K562 (cell line): ENCODE results near the gene CACNA1S. TPM values are rescaled to one million over a fixed set of nuclear protein-coding genes. Genes with fewer than 3 reads are reported as not detected.

Source experiments
- ATAC-seq: fragments of 200-7000 bp; cut with Tn5 transposase; 3 replicates; pipeline ENCODE4 v1.9.1; 2020; ENCODE audit warnings: moderate library complexity
- BruUV-seq: library from RNA; stranded (reverse); fragments of 400-500 nt; replicated peaks from 2 replicates; lab custom pipeline; 2021; lab: Mats Ljungman, UMichigan
- CTCF ChIA-PET: fragments of 300-600 bp; formaldehyde crosslinking; extraction: SDS; loops from one replicate; lab custom pipeline; 2021; ENCODE audit warnings: low intra/inter-chr PET ratio; lab: Yijun Ruan, JAX
- POLR2A ChIA-PET: fragments of 300-600, 350-650 bp; sonication (Branson Sonifier 250); formaldehyde crosslinking; extraction: SDS; loops from one replicate; lab custom pipeline; 2021; ENCODE audit warnings: antibody characterized with exemption, inconsistent platforms; lab: Yijun Ruan, JAX
- DNase-seq, 4 experiments: peaks; one replicate each; pipeline versions ENCODE4 v3.0.0 to v3.0.0-alpha.2; 2011 to 2018; ENCODE audit warnings: low spot score in 3 of 4, mixed read lengths in 3 of 4; ENCODE audit errors: extremely low read depth in 1 of 4
- FAIRE-seq: peaks from 2 replicates; lab custom pipeline; 2011; peaks lifted over from hg19 to GRCh38; lab: Jason Lieb, UNC
- H2AFZ ChIP-seq: 2 replicates; pipeline ENCODE4 v1.6.0; 2011; ENCODE audit warnings: low read depth, low read length, control low read depth, inconsistent platforms
- H3K27ac ChIP-seq: fragments of 200-600 bp; 3 replicates; pipeline ENCODE4 v1.8.0; 2011; ENCODE audit warnings: low read depth, mild to moderate bottlenecking, control low read depth, inconsistent platforms, low read length, moderate library complexity, mixed read lengths; ENCODE audit errors: extremely low read depth
- H3K27me3 ChIP-seq, 2 experiments: fragments of 300-600 bp in 1 of 2; 2 replicates in 1 of 2; 3 replicates in 1 of 2; pipeline versions ENCODE4 v1.6.0 to v1.8.0; 2011; ENCODE audit warnings: inconsistent platforms in 2 of 2, low read length in 2 of 2, mild to moderate bottlenecking in 1 of 2, mixed read lengths in 1 of 2, moderate library complexity in 1 of 2; ENCODE audit not compliant: control insufficient read depth in 2 of 2, insufficient read depth in 2 of 2
- H3K36me3 ChIP-seq: fragments of 300-600 bp; 3 replicates; pipeline ENCODE4 v1.8.0; 2011; ENCODE audit warnings: mild to moderate bottlenecking, low read length, inconsistent platforms; ENCODE audit not compliant: control insufficient read depth, insufficient read depth
- H3K4me1 ChIP-seq, 2 experiments: fragments of 200-600 bp in 1 of 2; replicated peaks in 1 of 2; 2 replicates in 1 of 2; 3 replicates in 1 of 2; pipeline versions ENCODE4 v1.5.1 to v1.8.0; 2011; ENCODE audit warnings: inconsistent platforms in 2 of 2, low read length in 2 of 2, mild to moderate bottlenecking in 1 of 2, mixed read lengths in 1 of 2, moderate library complexity in 1 of 2; ENCODE audit not compliant: control insufficient read depth in 2 of 2, insufficient read depth in 2 of 2
- H3K4me2 ChIP-seq: 2 replicates; pipeline ENCODE4 v1.6.1; 2011; ENCODE audit warnings: low read length, control low read depth, inconsistent platforms, mixed read lengths; ENCODE audit not compliant: insufficient read depth
- H3K4me3 ChIP-seq: fragments of 200-600 bp; sonication (generic), shearing (Covaris generic); 2 replicates; pipeline ENCODE4 v1.5.1; 2016; ENCODE audit warnings: control low read depth, inconsistent platforms
- H3K79me2 ChIP-seq: fragments of 200-600 bp; 3 replicates; pipeline ENCODE4 v1.8.0; 2011; ENCODE audit warnings: low read length, inconsistent platforms; ENCODE audit not compliant: control insufficient read depth, insufficient read depth
- H3K9ac ChIP-seq, 2 experiments: 2 replicates each; pipeline versions ENCODE4 v1.6.0 to v1.6.1; 2011; ENCODE audit warnings: low read depth in 2 of 2, low read length in 2 of 2, control low read depth in 1 of 2, inconsistent platforms in 1 of 2, mild to moderate bottlenecking in 1 of 2, mixed read lengths in 1 of 2; ENCODE audit not compliant: insufficient read depth in 1 of 2
- H3K9me1 ChIP-seq: one replicate; pipeline ENCODE4 v1.6.0; 2011; ENCODE audit warnings: inconsistent platforms, mild to moderate bottlenecking, low read length, moderate library complexity; ENCODE audit not compliant: control insufficient read depth, insufficient read depth
- H3K9me3 ChIP-seq: replicated peaks from 2 replicates; pipeline ENCODE4 v1.5.1; 2011; ENCODE audit warnings: low read depth, low read length, inconsistent platforms; ENCODE audit not compliant: control insufficient read depth, insufficient read depth
- H4K20me1 ChIP-seq: replicated peaks from 2 replicates; pipeline ENCODE4 v1.6.1; 2011; ENCODE audit warnings: low read length, inconsistent platforms, mixed read lengths; ENCODE audit not compliant: control insufficient read depth, insufficient read depth
- REST ChIP-seq, 2 experiments: fragments of 450-650 bp; formaldehyde crosslinking in 1 of 2; IDR thresholded peaks; 2 replicates each; pipeline versions ENCODE4 v1.4.0 to v1.6.1; 2014 to 2020; ENCODE audit warnings: mild to moderate bottlenecking in 2 of 2, borderline replicate concordance in 1 of 2, low read depth in 1 of 2
- SETDB1 ChIP-seq: IDR thresholded peaks from one replicate; pipeline ENCODE4 v1.6.1; 2012; ENCODE audit warnings: low read length, control low read depth, inconsistent platforms
- SMARCA5 ChIP-seq: fragments of 450-650 bp; IDR thresholded peaks from 2 replicates; pipeline ENCODE4 v1.6.1; 2016
- SRSF1 ChIP-seq: fragments of 200-400 bp; formaldehyde crosslinking; IDR thresholded peaks from 2 replicates; pipeline ENCODE4 v1.6.1; 2017; ENCODE audit warnings: mild to moderate bottlenecking, low read depth, low read length, moderate library complexity
- TEAD4 ChIP-seq, 2 experiments: sonication (generic) in 1 of 2; formaldehyde crosslinking in 1 of 2; IDR thresholded peaks; 2 replicates each; pipeline versions ENCODE4 v1.6.1 to v1.8.0; 2012 to 2022; ENCODE audit warnings: borderline replicate concordance in 1 of 2, inconsistent platforms in 1 of 2, low read length in 1 of 2, mild to moderate bottlenecking in 1 of 2, missing genetic modification reagents in 1 of 2
- XRCC5 ChIP-seq: fragments of 200-400 bp; formaldehyde crosslinking; IDR thresholded peaks from 2 replicates; pipeline ENCODE4 v1.6.1; 2017; ENCODE audit warnings: low read depth, mild to moderate bottlenecking, low read length
- ZNF274 ChIP-seq: IDR thresholded peaks from 2 replicates; pipeline ENCODE4 v1.6.1; 2011; ENCODE audit warnings: low read depth, mild to moderate bottlenecking, low read length, moderate library complexity, borderline replicate concordance
- ZNF584 ChIP-seq: fragments of 200-800 bp; sonication (Bioruptor generic); IDR thresholded peaks from 2 replicates; pipeline ENCODE4 v1.6.1; 2016; ENCODE audit warnings: low read depth, mild to moderate bottlenecking, missing genetic modification characterization, missing compliant biosample characterization
- WGBS: fragments of 100-300 bp; shearing (Covaris generic); methylation state at CpG from one replicate; pipeline ENCODE4 v1.1.6; 2016; ENCODE audit warnings: low coverage, mixed read lengths; ENCODE audit not compliant: insufficient coverage; ENCODE audit errors: missing lambda C conversion rate; 5-methylcytosine and 5-hydroxymethylcytosine counted together
- in situ Hi-C: fragments of 300-500 bp; cut with MboI; formaldehyde crosslinking; loops from 4 replicates; pipeline ENCODE4 v1.15.0; 2018; ENCODE audit warnings: inconsistent platforms, mixed read lengths
- intact Hi-C: fragments of 100-400 bp; cut with micrococcal nuclease; formaldehyde crosslinking; loops from 2 replicates; pipeline ENCODE4 v1.14.2; 2022
- polyA plus RNA-seq, 8 experiments: library from polyadenylated mRNA; depleted of rRNA in 4 of 8; stranded (reverse) in 5 of 8; unstranded in 3 of 8; fragments of >200 nt; fragmentation: Nextera tagmentation in 2 of 8; fragmentation: Illumina TruSeq in 1 of 8; extraction: Ambion mirVana in 2 of 8; extraction: Trizol in 1 of 8; gene quantifications; 2 replicates each; pipeline versions ENCODE4 v1.2.1 to v1.2.3, GENCODE V29; 2011 to 2014; ENCODE audit warnings: inconsistent platforms in 1 of 8, missing spikeins in 1 of 8
- total RNA-seq, 7 experiments: library from RNA; depleted of rRNA in 6 of 7; stranded (reverse); fragments of >200 nt in 6 of 7; fragmentation: Illumina TruSeq in 2 of 7; extraction: Trizol in 2 of 7; gene quantifications; 2 replicates each; pipeline versions ENCODE4 v1.2.1 to v1.2.3, GENCODE V29; 2011 to 2021; ENCODE audit warnings: low replicate concordance in 1 of 7
- TF ChIP-seq, protein P1 (sequence below): fragments of 200-800 bp; sonication (Bioruptor generic); IDR thresholded peaks from 2 replicates; pipeline ENCODE4 v1.6.1; 2017; ENCODE audit warnings: missing genetic modification characterization, missing compliant biosample characterization

Gene CACNA1S
- total and polyA plus RNA-seq, 9 of the 15 experiments (the other 6 are each of a cell fraction or from before 2014, with no cell fraction given), result not detected

- DNase-seq (no peak), FAIRE-seq (no peak), ATAC-seq (no peak)
- H4K20me1 ChIP-seq, result peaks cover 7% of the 10 kb centered on the region
- H3K9me1 ChIP-seq, result no peaks in the 10 kb centered on the region
- H3K27ac ChIP-seq, result no peak overlapping the region
- H3K27me3 ChIP-seq, result peaks cover 29 to 55% of the 10 kb centered on the region in 2 experiments
- POLR2A ChIA-PET, result no interaction called here
- BruUV-seq, result no TSS peak
- H3K4me2 ChIP-seq, result no peak overlapping the region
- H2AFZ ChIP-seq, result no peak overlapping the region
- intact Hi-C loops, result loop anchor here (2.0 to 10.0 kb wide), 2 partner anchors 65 to 137 kb away; no protein-coding TSS in a partner anchor
- in situ Hi-C loops, result no loop called here
- no peaks in the 10 kb centered on the region for H3K9me3 ChIP-seq
- WGBS, result 7% methylated on average over 10 of the region's 10 CpGs
- CTCF ChIA-PET, result interaction anchor here (0.7 kb wide), 1 partner anchor 344 kb away, joined by 3 read pairs; no protein-coding TSS in a partner anchor
- no peak overlapping the region for H3K4me3 ChIP-seq
- peaks cover 0 to 7% of the 10 kb centered on the region in 2 experiments; a peak in 2 of 5 replicates for H3K4me1 ChIP-seq
- H3K79me2 ChIP-seq, result no peaks in the 10 kb centered on the region
- no peaks in the 10 kb centered on the region for H3K36me3 ChIP-seq
- no peak overlapping the region for H3K9ac ChIP-seq
- TF ChIP-seq XRCC5, result no peak
- TF ChIP-seq SETDB1, result no peak
- TF ChIP-seq ZNF274, result no peak
- no peak for TF ChIP-seq SRSF1
- TF ChIP-seq ZNF584 (CRISPR knock-in tag), result no peak
- no peak for TF ChIP-seq SMARCA5
- TF ChIP-seq, protein P1, sequence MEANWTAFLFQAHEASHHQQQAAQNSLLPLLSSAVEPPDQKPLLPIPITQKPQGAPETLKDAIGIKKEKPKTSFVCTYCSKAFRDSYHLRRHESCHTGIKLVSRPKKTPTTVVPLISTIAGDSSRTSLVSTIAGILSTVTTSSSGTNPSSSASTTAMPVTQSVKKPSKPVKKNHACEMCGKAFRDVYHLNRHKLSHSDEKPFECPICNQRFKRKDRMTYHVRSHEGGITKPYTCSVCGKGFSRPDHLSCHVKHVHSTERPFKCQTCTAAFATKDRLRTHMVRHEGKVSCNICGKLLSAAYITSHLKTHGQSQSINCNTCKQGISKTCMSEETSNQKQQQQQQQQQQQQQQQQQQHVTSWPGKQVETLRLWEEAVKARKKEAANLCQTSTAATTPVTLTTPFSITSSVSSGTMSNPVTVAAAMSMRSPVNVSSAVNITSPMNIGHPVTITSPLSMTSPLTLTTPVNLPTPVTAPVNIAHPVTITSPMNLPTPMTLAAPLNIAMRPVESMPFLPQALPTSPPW (CRISPR knock-in tag), result no peak
- TF ChIP-seq REST (IDR thresholded peaks at IDR 0.05; ENCODE audit: borderline replicate concordance), result no peak
- TF ChIP-seq REST (CRISPR knock-in tag; IDR thresholded peaks at IDR 0.05; ENCODE audit: low read depth), result no peak
- no peak for TF ChIP-seq TEAD4 (IDR thresholded peaks at IDR 0.05; ENCODE audit: low read length)
- TF ChIP-seq TEAD4 (CRISPR knock-in tag; IDR thresholded peaks at IDR 0.05; ENCODE audit: borderline replicate concordance), result no peak
These were observed 2.1 kb downstream of the CACNA1S start for GRCh38 chr1:201110138-201110537.
